ENCODE data around the gene SLC41A2. TPM values are rescaled to one million over a fixed set of nuclear protein-coding genes. Genes with fewer than 3 reads are reported as not detected.
A peak's percentile ranks its signal among the peaks of the same experiment; 100 is the strongest.

SLC41A2 gene
- total and polyA plus RNA-seq, 11 donors = 0.30 to 12.8 (median 3.5) TPM

- ATAC-seq = no peak
- intact Hi-C loops (cut with DNase I) = no loop called here
- H3K4me3 ChIP-seq = no peak overlapping the region
Observed at GRCh38 chr12:104976703-104977102, 18.6 kb upstream of the SLC41A2 start.

DNA sequence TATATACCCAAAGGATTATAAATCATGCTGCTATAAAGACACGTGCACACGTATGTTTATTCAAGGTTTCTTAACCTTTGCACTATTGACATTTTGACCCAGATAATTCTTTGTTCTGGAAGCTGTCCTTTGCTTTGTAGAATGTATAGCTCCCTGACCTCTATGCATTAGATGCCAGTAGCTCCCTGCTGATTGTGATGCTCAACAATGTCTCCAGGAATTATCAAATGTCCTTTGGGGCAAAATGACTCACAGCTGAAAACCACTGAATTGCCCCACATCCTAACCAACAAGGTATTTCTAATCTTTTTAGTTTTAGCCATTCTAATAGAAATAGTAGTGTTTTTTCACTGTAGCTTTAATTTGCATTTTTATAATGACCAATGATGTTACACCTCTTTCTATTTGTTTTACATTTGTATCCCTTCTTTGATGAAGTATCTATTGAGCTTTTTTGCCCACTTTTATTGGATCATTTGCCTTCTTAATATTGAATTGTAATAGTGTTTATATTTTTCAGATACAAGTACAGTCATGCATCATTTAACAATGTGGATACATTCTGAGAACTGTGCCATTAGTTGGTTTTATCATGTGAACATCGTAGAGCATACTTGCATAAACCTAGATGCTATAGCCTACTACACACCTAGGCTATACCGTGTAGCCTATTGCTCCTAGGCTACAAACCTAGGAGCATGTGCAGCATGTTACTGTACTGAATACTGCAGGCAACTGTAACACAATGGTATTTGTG lies 17.7 kb upstream of the SLC41A2 start:
- Histone ChIP-seq H3K4me3 (no peak overlapping the region), H3K36me3 (no peaks in the 10 kb centered on the region), H3K27ac (no peak overlapping the region), H3K4me1 (peaks cover 0 to 5% (median 0%) of the 10 kb centered on the region in 12 donors), H3K9me3 (no peaks in the 10 kb centered on the region), H3K27me3 (no peaks in the 10 kb centered on the region)
- intact Hi-C loops (cut with DNase I) = no loop called here
- TF ChIP-seq CTCF (IDR thresholded peaks at IDR 0.05) (no peak), POLR2A (IDR thresholded peaks at IDR 0.05) (no peak)
- no peak for DNase-seq
- 68 to 81% (median 76%) methylated on average over 4 of the region's 4 CpGs; no CpG with 5 or more reads in 1 of the 4 donors for WGBS, 4 donors
- ATAC-seq = no peak

More at GRCh38 chr12:104976703-104977102, 18.6 kb upstream of the SLC41A2 start:
- Histone ChIP-seq H3K4me1 (peaks cover 0 to 5% (median 0%) of the 10 kb centered on the region in 12 donors), H3K27me3 (no peaks in the 10 kb centered on the region), H3K36me3 (no peaks in the 10 kb centered on the region), H3K27ac (no peak overlapping the region), H3K9me3 (no peaks in the 10 kb centered on the region)
- no peak for TF ChIP-seq CTCF (IDR thresholded peaks at IDR 0.05)
- no peak for DNase-seq
- WGBS, 4 donors = 59 to 72% (median 65%) methylated on average over 5 to 8 of the region's 8 CpGs; no CpG with 5 or more reads in 1 of the 4 donors

DNA sequence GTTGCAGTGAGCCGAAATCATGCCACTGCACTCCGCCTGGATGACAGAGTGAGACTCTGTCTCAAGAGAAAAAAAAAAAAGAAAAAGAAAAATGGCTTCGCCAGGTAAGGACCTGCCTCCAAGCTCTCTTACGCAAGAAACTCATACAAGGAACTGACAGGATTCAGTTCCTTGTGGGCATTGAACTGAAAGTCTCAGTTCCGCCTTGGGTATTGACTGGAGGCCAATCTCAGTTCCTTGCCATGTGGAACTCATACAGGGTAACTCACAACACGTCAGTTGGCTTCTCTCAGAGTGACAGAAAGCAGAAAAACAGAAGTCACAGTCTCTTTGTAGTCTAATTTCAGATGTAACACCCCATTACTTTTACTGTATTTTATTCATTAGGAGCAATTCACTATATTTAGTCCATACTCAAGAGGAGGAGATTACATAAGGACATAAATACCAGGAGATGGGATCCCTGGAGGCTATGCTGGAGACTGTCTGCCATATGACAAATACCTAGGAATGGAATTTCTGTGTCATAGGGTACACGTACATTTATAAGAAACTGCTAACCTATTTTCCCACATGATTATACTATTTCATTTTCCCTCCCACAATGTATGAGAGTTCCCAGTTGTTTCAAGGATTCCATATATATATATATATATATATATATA lies 16.7 kb upstream of the SLC41A2 start:
- DNase-seq = no peak
- no peaks in the 10 kb centered on the region for H3K9me3 ChIP-seq
- ATAC-seq = peak; percentile 14 to 73 (median 58)
- H3K36me3 ChIP-seq = no peaks in the 10 kb centered on the region
- no peaks in the 10 kb centered on the region for H3K27me3 ChIP-seq
- WGBS, 4 donors = 78 to 84% (median 81%) methylated on average over 7 of the region's 7 CpGs
- peak overlapping the region in 1 of 12 donors; percentile 28 for H3K27ac ChIP-seq
- no peak for TF ChIP-seq CTCF (IDR thresholded peaks at IDR 0.05)
- TF ChIP-seq POLR2A (IDR thresholded peaks at IDR 0.05) = no peak
- intact Hi-C loops (cut with DNase I) = no loop called here
- no peak overlapping the region for H3K4me3 ChIP-seq
- peaks cover 0 to 5% (median 0%) of the 10 kb centered on the region in 12 donors for H3K4me1 ChIP-seq

- ATAC-seq (no peak), DNase-seq (no peak)
- intact Hi-C loops (cut with DNase I) = no loop called here
- Histone ChIP-seq H3K36me3 (no peaks in the 10 kb centered on the region), H3K27me3 (no peaks in the 10 kb centered on the region), H3K27ac (no peak overlapping the region), H3K4me1 (peaks cover 0 to 5% (median 0%) of the 10 kb centered on the region in 12 donors), H3K4me3 (no peak overlapping the region), H3K9me3 (no peaks in the 10 kb centered on the region)
- WGBS, 4 donors = 88 to 92% (median 91%) methylated on average over 5 of the region's 5 CpGs
- TF ChIP-seq CTCF (IDR thresholded peaks at IDR 0.05) (no peak), POLR2A (IDR thresholded peaks at IDR 0.05) (no peak)
Observed at GRCh38 chr12:104973250-104973649, 15.2 kb upstream of the SLC41A2 start.

All from heart left ventricle (tissue), 16 donors.